RWPE2 (cell line): ENCODE measurements around the gene PLEKHF1.
A peak's percentile ranks its signal among the peaks of the same experiment; 100 is the strongest.

ENCODE experiments used
- ATAC-seq: fragments of 200-7000 bp; cut with Tn5 transposase; 3 replicates; pipeline ENCODE4 v1.9.1; 2021; ENCODE audit warnings: low read depth
- DNase-seq: peaks from one replicate; pipeline ENCODE4 v3.0.0-alpha.2; 2020; ENCODE audit warnings: low spot score
- H3K27ac ChIP-seq: fragments of 450-650 bp; 2 replicates; pipeline ENCODE4 v1.5.1; 2017; ENCODE audit warnings: mild to moderate bottlenecking; ENCODE audit not compliant: poor library complexity, severe bottlenecking
- H3K27me3 ChIP-seq: fragments of 250-450 bp; sonication (Bioruptor Pico); 2 replicates; pipeline ENCODE4 v1.5.1; 2021; ENCODE audit warnings: mild to moderate bottlenecking, moderate library complexity; ENCODE audit not compliant: insufficient read depth, poor library complexity, severe bottlenecking
- H3K36me3 ChIP-seq: fragments of 250-450 bp; sonication (Bioruptor Pico); 2 replicates; pipeline ENCODE4 v1.5.1; 2020; ENCODE audit warnings: low read depth, mild to moderate bottlenecking, moderate library complexity
- H3K4me1 ChIP-seq: fragments of 250-450 bp; sonication (Bioruptor Pico); 2 replicates; pipeline ENCODE4 v1.5.1; 2021; ENCODE audit warnings: mild to moderate bottlenecking, moderate library complexity; ENCODE audit not compliant: insufficient read depth, poor library complexity, severe bottlenecking
- H3K4me3 ChIP-seq: fragments of 250-450 bp; sonication (Bioruptor Pico); 2 replicates; pipeline ENCODE4 v1.5.1; 2021; ENCODE audit warnings: mild to moderate bottlenecking, moderate library complexity; ENCODE audit not compliant: severe bottlenecking
- H3K9me3 ChIP-seq: fragments of 250-450 bp; sonication (Bioruptor Pico); 2 replicates; pipeline ENCODE4 v1.5.1; 2021; ENCODE audit warnings: mild to moderate bottlenecking, moderate library complexity; ENCODE audit not compliant: severe bottlenecking
- CTCF ChIP-seq: fragments of 450-650 bp; IDR thresholded peaks from one replicate; pipeline ENCODE4 v1.5.1; 2017; ENCODE audit warnings: mild to moderate bottlenecking, moderate library complexity; ENCODE audit not compliant: poor library complexity, severe bottlenecking

Gene PLEKHF1

GRCh38 chr19:29715701-29716581 is 50.7 kb downstream of the PLEKHF1 start:
- ATAC-seq (peak; percentile 6; the same call in 2 of the 3 replicates), DNase-seq (no peak)
- no peak for TF ChIP-seq CTCF
- Histone ChIP-seq H3K27me3 (no peaks in the 10 kb centered on the region), H3K4me3 (peak overlapping the region; percentile 97), H3K9me3 (no peaks in the 10 kb centered on the region), H3K4me1 (no peaks in the 10 kb centered on the region), H3K36me3 (no peaks in the 10 kb centered on the region), H3K27ac (peak overlapping the region; percentile 52)

GRCh38 chr19:29717051-29717450 is 51.8 kb downstream of the PLEKHF1 start:
- Histone ChIP-seq H3K4me3 (no peak overlapping the region), H3K36me3 (no peaks in the 10 kb centered on the region), H3K27me3 (no peaks in the 10 kb centered on the region), H3K9me3 (no peaks in the 10 kb centered on the region), H3K4me1 (no peaks in the 10 kb centered on the region), H3K27ac (no peak overlapping the region)
- ATAC-seq (no peak), DNase-seq (no peak)
- TF ChIP-seq CTCF, result no peak

- ATAC-seq (peak; percentile 46; the same call in 2 of the 3 replicates), DNase-seq (no peak)
- Histone ChIP-seq H3K9me3 (no peaks in the 10 kb centered on the region), H3K36me3 (no peaks in the 10 kb centered on the region), H3K27me3 (peaks cover 24% of the 10 kb centered on the region), H3K27ac (no peak overlapping the region), H3K4me3 (no peak overlapping the region), H3K4me1 (no peaks in the 10 kb centered on the region)
- no peak for TF ChIP-seq CTCF
Measured at GRCh38 chr19:29724102-29724641, 58.9 kb downstream of the PLEKHF1 start.

GRCh38 chr19:29724746-29725145 is 59.5 kb downstream of the PLEKHF1 start:
- ATAC-seq (no peak), DNase-seq (no peak)
- peaks cover 27% of the 10 kb centered on the region for H3K27me3 ChIP-seq
- no peak overlapping the region for H3K4me3 ChIP-seq
- H3K27ac ChIP-seq, result no peak overlapping the region
- no peaks in the 10 kb centered on the region for H3K36me3 ChIP-seq
- TF ChIP-seq CTCF, result no peak
- no peaks in the 10 kb centered on the region for H3K9me3 ChIP-seq
- H3K4me1 ChIP-seq, result no peaks in the 10 kb centered on the region
